Caco-2 (cell line): ENCODE measurements around the gene ERGIC3. TPM values are rescaled to one million over a fixed set of nuclear protein-coding genes. Genes with fewer than 3 reads are reported as not detected.
A peak's percentile ranks its signal among the peaks of the same experiment; 100 is the strongest.

Experiments
- BruUV-seq: library from RNA; stranded (reverse); fragments of 400-500 nt; replicated peaks from 2 replicates; lab custom pipeline; 2021; lab: Mats Ljungman, UMichigan
- CTCF ChIA-PET: fragments of 300-600 bp; sonication (Branson Sonifier 250); formaldehyde crosslinking; loops from one replicate; lab custom pipeline; 2022; ENCODE audit warnings: antibody characterized with exemption; lab: Charles Lee
- POLR2A ChIA-PET: fragments of 300-600 bp; sonication (Branson Sonifier 250); formaldehyde crosslinking; loops from one replicate; lab custom pipeline; 2022; ENCODE audit warnings: antibody characterized with exemption; lab: Charles Lee
- DNase-seq, 2 experiments: peaks; one replicate each; pipeline versions ENCODE4 v3.0.0 to v3.0.0-alpha.2; 2020 to 2022
- H3K27me3 ChIP-seq: replicated peaks from 2 replicates; pipeline ENCODE4 v1.6.0; 2011; ENCODE audit warnings: low read length; ENCODE audit not compliant: control insufficient read depth, insufficient read depth
- H3K36me3 ChIP-seq: 2 replicates; pipeline ENCODE4 v1.5.1; 2011; ENCODE audit warnings: low read length; ENCODE audit not compliant: control insufficient read depth, insufficient read depth
- H3K4me1 ChIP-seq: fragments of 250-450 bp; sonication (Bioruptor Pico); 2 replicates; pipeline ENCODE4 v1.5.1; 2020; ENCODE audit warnings: mild to moderate bottlenecking
- H3K4me3 ChIP-seq: 2 replicates; pipeline ENCODE4 v1.5.1; 2011; ENCODE audit warnings: low read depth, mild to moderate bottlenecking, control low read depth, low read length
- H3K9me3 ChIP-seq: fragments of 250-450 bp; sonication (Bioruptor Pico); 2 replicates; pipeline ENCODE4 v1.5.1; 2020; ENCODE audit warnings: mild to moderate bottlenecking, moderate library complexity
- H3K27ac Mint-ChIP-seq: one replicate; pipeline ENCODE4 v1.8.0; 2022; ENCODE audit warnings: mixed read lengths; ENCODE audit not compliant: unreplicated experiment
- H3K27me3 Mint-ChIP-seq: one replicate; pipeline ENCODE4 v1.8.0; 2022; ENCODE audit warnings: mixed read lengths; ENCODE audit not compliant: insufficient read depth, unreplicated experiment
- H3K36me3 Mint-ChIP-seq: one replicate; pipeline ENCODE4 v1.8.0; 2022; ENCODE audit warnings: mild to moderate bottlenecking, mixed read lengths; ENCODE audit not compliant: insufficient read depth, unreplicated experiment
- H3K4me1 Mint-ChIP-seq: one replicate; pipeline ENCODE4 v1.8.0; 2022; ENCODE audit warnings: low read depth, mixed read lengths; ENCODE audit not compliant: unreplicated experiment
- H3K4me3 Mint-ChIP-seq: one replicate; pipeline ENCODE4 v1.8.0; 2022; ENCODE audit warnings: mild to moderate bottlenecking, moderate library complexity, mixed read lengths; ENCODE audit not compliant: unreplicated experiment
- H3K9me3 Mint-ChIP-seq: one replicate; pipeline ENCODE4 v1.8.0; 2022; ENCODE audit warnings: mixed read lengths; ENCODE audit not compliant: unreplicated experiment
- intact Hi-C: fragments of 100-400 bp; cut with micrococcal nuclease; formaldehyde crosslinking; loops from one replicate; pipeline ENCODE4 v1.10.0; 2022; ENCODE audit not compliant: unreplicated experiment
- total RNA-seq: library from RNA; stranded (reverse); gene quantifications from 2 replicates; pipeline ENCODE4 v1.2.3, GENCODE V29; 2022
- TF ChIP-seq, protein P1 (sequence below), 2 experiments: fragments of 200-600 bp in 1 of 2; IDR thresholded peaks; 1 replicate in 1 of 2; 2 replicates in 1 of 2; pipeline versions ENCODE4 v1.5.1 to v1.8.0; 2011 to 2022; ENCODE audit warnings: antibody characterized with exemption in 1 of 2, control low read depth in 1 of 2, inconsistent platforms in 1 of 2, low read depth in 1 of 2, low read length in 1 of 2, mild to moderate bottlenecking in 1 of 2, moderate library complexity in 1 of 2; ENCODE audit not compliant: insufficient read depth in 1 of 2, severe bottlenecking in 1 of 2, unreplicated experiment in 1 of 2

The ERGIC3 gene
- total RNA-seq, 1 experiment from 2014 or later, result 728 TPM

GRCh38 chr20:35582741-35583404 lies 41.0 kb downstream of the ERGIC3 start:
- no peaks in the 10 kb centered on the region for H3K4me1 Mint-ChIP-seq
- CTCF ChIA-PET, result interaction anchor here (0.5 to 1.4 kb wide), 2 partner anchors 33 to 41 kb away, joined by 5 read pairs; partner anchors contain the start of genes ERGIC3 and SPAG4
- H3K4me3 Mint-ChIP-seq, result no peak overlapping the region
- Histone ChIP-seq H3K27me3 (no peaks in the 10 kb centered on the region), H3K36me3 (no peaks in the 10 kb centered on the region), H3K4me1 (no peaks in the 10 kb centered on the region), H3K9me3 (no peaks in the 10 kb centered on the region; the same call in 1 of the 2 replicates), H3K4me3 (no peak overlapping the region)
- no peaks in the 10 kb centered on the region for H3K27me3 Mint-ChIP-seq
- no peaks in the 10 kb centered on the region for H3K9me3 Mint-ChIP-seq
- POLR2A ChIA-PET, result no interaction called here
- TF ChIP-seq, protein P1, sequence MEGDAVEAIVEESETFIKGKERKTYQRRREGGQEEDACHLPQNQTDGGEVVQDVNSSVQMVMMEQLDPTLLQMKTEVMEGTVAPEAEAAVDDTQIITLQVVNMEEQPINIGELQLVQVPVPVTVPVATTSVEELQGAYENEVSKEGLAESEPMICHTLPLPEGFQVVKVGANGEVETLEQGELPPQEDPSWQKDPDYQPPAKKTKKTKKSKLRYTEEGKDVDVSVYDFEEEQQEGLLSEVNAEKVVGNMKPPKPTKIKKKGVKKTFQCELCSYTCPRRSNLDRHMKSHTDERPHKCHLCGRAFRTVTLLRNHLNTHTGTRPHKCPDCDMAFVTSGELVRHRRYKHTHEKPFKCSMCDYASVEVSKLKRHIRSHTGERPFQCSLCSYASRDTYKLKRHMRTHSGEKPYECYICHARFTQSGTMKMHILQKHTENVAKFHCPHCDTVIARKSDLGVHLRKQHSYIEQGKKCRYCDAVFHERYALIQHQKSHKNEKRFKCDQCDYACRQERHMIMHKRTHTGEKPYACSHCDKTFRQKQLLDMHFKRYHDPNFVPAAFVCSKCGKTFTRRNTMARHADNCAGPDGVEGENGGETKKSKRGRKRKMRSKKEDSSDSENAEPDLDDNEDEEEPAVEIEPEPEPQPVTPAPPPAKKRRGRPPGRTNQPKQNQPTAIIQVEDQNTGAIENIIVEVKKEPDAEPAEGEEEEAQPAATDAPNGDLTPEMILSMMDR (IDR thresholded peaks at IDR 0.05; ENCODE audit: insufficient read depth in 1 of 2, low read depth in 1 of 2, low read length in 1 of 2, severe bottlenecking in 1 of 2, unreplicated experiment in 1 of 2), result no peak
- no peak overlapping the region for H3K27ac Mint-ChIP-seq
- intact Hi-C loops, result no loop called here
- BruUV-seq, result no TSS peak
- DNase-seq, result peak in 1 of 2 experiments; percentile 23
- H3K36me3 Mint-ChIP-seq, result no peaks in the 10 kb centered on the region

DNA sequence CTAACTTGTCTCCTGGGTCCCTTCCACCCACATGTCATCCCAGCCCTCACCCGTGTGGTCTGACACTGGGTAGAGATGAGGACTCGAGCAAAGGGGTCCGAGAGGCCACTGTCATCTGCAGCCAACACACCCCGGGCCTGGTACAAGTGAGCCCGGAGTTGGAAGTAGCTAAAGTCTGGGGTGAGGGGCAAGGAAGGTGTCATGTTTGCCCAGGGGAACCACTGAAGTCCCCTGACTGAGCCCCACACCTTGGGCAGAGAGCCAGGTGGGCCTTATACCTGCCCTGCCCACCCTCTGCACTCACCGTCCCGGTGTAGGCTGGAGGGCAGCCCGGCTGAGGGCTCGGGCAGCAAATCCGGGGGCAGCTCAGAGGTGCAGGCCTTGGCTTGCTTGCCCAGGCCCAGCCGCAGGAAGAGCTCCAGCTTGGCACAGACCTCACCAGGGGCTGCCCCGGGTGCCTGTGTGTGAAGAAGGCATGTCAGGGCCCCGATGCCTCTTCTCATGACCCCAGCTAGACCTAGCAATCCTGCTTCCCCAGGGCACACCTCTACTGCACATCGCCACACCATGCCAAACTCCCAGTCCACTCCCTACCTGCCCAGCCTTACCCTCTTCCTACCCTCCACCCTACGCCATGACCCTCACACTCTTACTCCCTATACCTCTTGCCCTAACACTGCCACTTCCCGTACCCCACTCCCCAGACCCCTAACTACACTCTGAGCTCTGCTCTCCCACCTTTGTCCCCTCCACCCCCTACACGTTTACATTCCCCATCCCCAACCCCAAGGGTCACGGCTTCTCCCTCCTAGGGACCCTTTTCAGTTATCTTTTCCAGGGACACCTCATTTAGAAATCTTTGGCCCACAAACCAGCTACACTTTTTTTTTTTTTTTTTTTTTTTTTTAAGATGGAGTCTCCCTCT lies 42.0 kb downstream of the ERGIC3 start:
- Histone ChIP-seq H3K9me3 (no peaks in the 10 kb centered on the region; the same call in 1 of the 2 replicates), H3K27me3 (no peaks in the 10 kb centered on the region), H3K4me1 (no peaks in the 10 kb centered on the region), H3K36me3 (no peaks in the 10 kb centered on the region), H3K4me3 (no peak overlapping the region)
- H3K4me1 Mint-ChIP-seq, result no peaks in the 10 kb centered on the region
- CTCF ChIA-PET, result interaction anchor here (0.6 to 1.4 kb wide), 4 partner anchors 35 to 87 kb away, joined by 3 to 5 read pairs (median 4); partner anchors contain the start of gene ERGIC3
- no TSS peak for BruUV-seq
- DNase-seq, result peak in 1 of 2 experiments; percentile 40
- TF ChIP-seq, protein P1 (IDR thresholded peaks at IDR 0.05; ENCODE audit: insufficient read depth in 1 of 2, low read depth in 1 of 2, low read length in 1 of 2, severe bottlenecking in 1 of 2, unreplicated experiment in 1 of 2), result no peak
- intact Hi-C loops, result no loop called here
- H3K9me3 Mint-ChIP-seq, result no peaks in the 10 kb centered on the region
- no peak overlapping the region for H3K4me3 Mint-ChIP-seq
- POLR2A ChIA-PET, result interaction anchor here (0.6 to 0.7 kb wide), 2 partner anchors 15 to 301 kb away, joined by 3 read pairs; no protein-coding TSS in a partner anchor
- no peaks in the 10 kb centered on the region for H3K36me3 Mint-ChIP-seq
- H3K27me3 Mint-ChIP-seq, result no peaks in the 10 kb centered on the region
- H3K27ac Mint-ChIP-seq, result no peak overlapping the region

- Histone ChIP-seq H3K4me3 (no peak overlapping the region), H3K36me3 (no peaks in the 10 kb centered on the region), H3K4me1 (no peaks in the 10 kb centered on the region), H3K9me3 (no peaks in the 10 kb centered on the region), H3K27me3 (no peaks in the 10 kb centered on the region)
- no peaks in the 10 kb centered on the region for H3K4me1 Mint-ChIP-seq
- intact Hi-C loops, result no loop called here
- DNase-seq, result peak in 1 of 2 experiments; percentile 37
- ChIA-PET CTCF (no interaction called here), POLR2A (no interaction called here)
- TF ChIP-seq, protein P1 (IDR thresholded peaks at IDR 0.05; ENCODE audit: insufficient read depth in 1 of 2, low read depth in 1 of 2, low read length in 1 of 2, severe bottlenecking in 1 of 2, unreplicated experiment in 1 of 2), result no peak
- H3K36me3 Mint-ChIP-seq, result no peaks in the 10 kb centered on the region
- no peak overlapping the region for H3K4me3 Mint-ChIP-seq
- H3K9me3 Mint-ChIP-seq, result no peaks in the 10 kb centered on the region
- no TSS peak for BruUV-seq
- H3K27me3 Mint-ChIP-seq, result no peaks in the 10 kb centered on the region
- H3K27ac Mint-ChIP-seq, result no peak overlapping the region
Measured at GRCh38 chr20:35586751-35587425, 45.0 kb downstream of the ERGIC3 start.
